ENCODE data around the gene EIF4E1B. TPM values are rescaled to one million over a fixed set of nuclear protein-coding genes. Genes with fewer than 3 reads are reported as not detected.

EIF4E1B gene
- total RNA-seq, 1 experiment from 2014 or later: not detected

DNA sequence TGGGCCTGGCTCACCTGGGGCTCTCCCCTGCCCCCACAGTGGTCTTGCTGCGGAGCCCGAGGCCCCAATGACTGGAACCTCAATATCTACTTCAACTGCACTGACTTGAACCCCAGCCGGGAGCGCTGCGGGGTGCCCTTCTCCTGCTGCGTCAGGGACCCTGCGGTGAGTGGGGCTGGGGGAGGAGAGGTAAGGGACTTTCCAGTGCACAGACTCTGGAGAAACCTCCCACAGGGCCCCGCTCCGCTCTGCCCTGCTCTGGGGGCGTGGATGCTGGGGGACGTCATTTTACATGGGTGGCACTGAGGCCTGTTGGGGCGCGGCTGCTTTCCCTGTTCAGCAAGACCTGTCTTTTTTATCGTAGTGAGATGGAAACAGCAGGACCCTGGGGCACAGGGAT, 24.4 kb downstream of the EIF4E1B start:
- Mint-ChIP-seq H3K27ac (ENCODE audit: unreplicated experiment) (no peak overlapping the region), H3K36me3 (ENCODE audit: insufficient read depth, unreplicated experiment) (peaks cover 24% of the 10 kb centered on the region), H3K4me1 (ENCODE audit: low read depth, unreplicated experiment) (peaks cover 41% of the 10 kb centered on the region), H3K27me3 (ENCODE audit: unreplicated experiment) (no peaks in the 10 kb centered on the region), H3K9me3 (ENCODE audit: low read depth, unreplicated experiment) (no peaks in the 10 kb centered on the region), H3K4me3 (ENCODE audit: low read depth, unreplicated experiment) (no peak overlapping the region)
- no TSS peak for BruUV-seq (replicated peaks)
- TF ChIP-seq CTCF (IDR thresholded peaks at IDR 0.05; ENCODE audit: unreplicated experiment): no peak
- CTCF ChIA-PET: no interaction called here
- DNase-seq: no peak
- intact Hi-C loops (cut with micrococcal nuclease; ENCODE audit: unreplicated experiment): no loop called here

- Mint-ChIP-seq H3K27me3 (ENCODE audit: unreplicated experiment) (no peaks in the 10 kb centered on the region), H3K4me1 (ENCODE audit: low read depth, unreplicated experiment) (peaks cover 31% of the 10 kb centered on the region), H3K4me3 (ENCODE audit: low read depth, unreplicated experiment) (no peak overlapping the region), H3K9me3 (ENCODE audit: low read depth, unreplicated experiment) (no peaks in the 10 kb centered on the region), H3K36me3 (ENCODE audit: insufficient read depth, unreplicated experiment) (peaks cover 32% of the 10 kb centered on the region), H3K27ac (ENCODE audit: unreplicated experiment) (peak overlapping the region; percentile 19)
- DNase-seq: no peak
- intact Hi-C loops (cut with micrococcal nuclease; ENCODE audit: unreplicated experiment): no loop called here
- no peak for TF ChIP-seq CTCF (IDR thresholded peaks at IDR 0.05; ENCODE audit: unreplicated experiment)
- CTCF ChIA-PET: interaction anchor here (0.5 kb wide), 1 partner anchor 932 kb away, joined by 3 read pairs; no protein-coding TSS in a partner anchor
- BruUV-seq (replicated peaks): no TSS peak
These were observed 26.1 kb downstream of the EIF4E1B start for GRCh38 chr5:176656467-176656990.

DNA sequence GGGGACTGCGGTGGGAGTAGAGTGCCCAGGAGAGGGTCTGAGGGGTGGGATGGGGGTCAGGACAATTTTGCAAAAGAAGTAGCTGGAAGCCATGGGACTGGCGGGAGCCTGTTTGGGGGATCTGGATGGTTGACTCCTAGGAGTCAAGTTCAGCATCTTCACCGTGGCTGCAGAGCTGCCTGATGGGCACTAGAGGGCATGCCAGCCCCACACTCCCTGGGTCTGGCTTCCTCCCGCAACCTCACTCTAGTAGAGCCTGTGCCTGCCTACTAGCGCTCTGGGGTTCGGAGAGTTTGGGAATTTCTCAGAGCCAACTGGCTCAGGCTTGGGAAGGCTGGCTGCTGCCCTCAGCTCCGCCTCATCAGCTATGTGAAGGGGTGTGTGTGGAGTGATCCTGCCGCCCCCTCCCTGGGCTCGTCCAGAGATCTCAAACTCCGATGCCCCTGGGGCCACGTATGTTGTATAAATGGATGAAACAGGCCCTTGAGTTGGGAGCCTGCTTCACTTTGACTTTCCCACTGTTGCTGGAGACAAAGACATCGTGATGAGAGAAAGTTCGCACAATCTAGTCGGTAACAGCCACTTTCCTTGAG, 27.6 kb downstream of the EIF4E1B start:
- no peaks in the 10 kb centered on the region for H3K27me3 Mint-ChIP-seq (ENCODE audit: unreplicated experiment)
- DNase-seq: peak; percentile 79
- H3K9me3 Mint-ChIP-seq (ENCODE audit: low read depth, unreplicated experiment): no peaks in the 10 kb centered on the region
- H3K36me3 Mint-ChIP-seq (ENCODE audit: insufficient read depth, unreplicated experiment): peaks cover 32% of the 10 kb centered on the region
- peak overlapping the region; percentile 57 for H3K4me3 Mint-ChIP-seq (ENCODE audit: low read depth, unreplicated experiment)
- peak; percentile 87 for TF ChIP-seq CTCF (IDR thresholded peaks at IDR 0.05; ENCODE audit: unreplicated experiment)
- CTCF ChIA-PET: interaction anchor here (0.8 to 4.0 kb wide), 7 partner anchors 11 to 454 kb away, joined by 3 to 40 read pairs (median 9); partner anchors contain the start of gene TSPAN17
- H3K4me1 Mint-ChIP-seq (ENCODE audit: low read depth, unreplicated experiment): peaks cover 27% of the 10 kb centered on the region
- TSS peak; percentile 64 for BruUV-seq (replicated peaks)
- no peak overlapping the region for H3K27ac Mint-ChIP-seq (ENCODE audit: unreplicated experiment)
- intact Hi-C loops (cut with micrococcal nuclease; ENCODE audit: unreplicated experiment): loop anchor here (2.0 kb wide), 1 partner anchor 155 kb away; no protein-coding TSS in a partner anchor

DNA sequence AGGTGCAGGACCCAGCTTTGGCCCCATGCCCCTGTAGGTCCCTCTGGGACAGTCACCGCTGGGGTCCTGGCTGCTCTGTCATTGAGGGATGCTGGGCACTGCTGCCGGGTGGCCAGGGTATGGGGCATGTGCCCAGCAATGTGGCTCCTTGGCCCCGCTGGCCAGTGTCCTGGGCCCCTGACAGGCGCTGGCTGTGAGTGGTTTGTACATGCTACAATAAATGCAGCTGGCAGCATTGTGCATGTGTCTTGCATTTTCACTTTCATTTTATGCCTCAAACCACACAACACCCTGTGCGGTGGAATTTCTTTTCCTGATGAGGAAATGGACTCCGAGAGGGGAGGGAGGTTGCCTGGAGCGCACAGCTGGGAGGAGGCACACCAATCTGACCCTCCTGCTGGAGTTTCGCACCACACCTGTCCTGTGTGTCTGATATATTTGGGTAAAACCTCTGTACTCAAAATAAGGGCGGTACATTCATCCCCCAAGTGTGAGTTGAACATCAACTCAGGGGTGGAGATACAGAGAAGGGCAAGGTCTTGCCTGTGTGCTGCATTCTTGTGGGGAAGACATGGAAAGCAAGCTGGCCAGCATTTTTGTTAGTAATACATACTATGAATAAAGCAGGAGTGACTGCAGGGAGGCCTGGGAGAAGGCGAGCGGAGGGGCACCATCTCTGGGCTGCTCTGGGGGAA, 28.5 kb downstream of the EIF4E1B start:
- Mint-ChIP-seq H3K27ac (ENCODE audit: unreplicated experiment) (peak overlapping the region; percentile 66), H3K4me3 (ENCODE audit: low read depth, unreplicated experiment) (peak overlapping the region; percentile 57), H3K9me3 (ENCODE audit: low read depth, unreplicated experiment) (no peaks in the 10 kb centered on the region), H3K27me3 (ENCODE audit: unreplicated experiment) (peaks cover 6% of the 10 kb centered on the region), H3K36me3 (ENCODE audit: insufficient read depth, unreplicated experiment) (peaks cover 27% of the 10 kb centered on the region), H3K4me1 (ENCODE audit: low read depth, unreplicated experiment) (peaks cover 19% of the 10 kb centered on the region)
- CTCF ChIA-PET: interaction anchor here (0.6 to 4.0 kb wide), 8 partner anchors 11 to 685 kb away, joined by 3 to 40 read pairs (median 6); partner anchors contain the start of gene TSPAN17
- intact Hi-C loops (cut with micrococcal nuclease; ENCODE audit: unreplicated experiment): loop anchor here (2.0 kb wide), 1 partner anchor 154 kb away; no protein-coding TSS in a partner anchor
- no peak for TF ChIP-seq CTCF (IDR thresholded peaks at IDR 0.05; ENCODE audit: unreplicated experiment)
- DNase-seq: peak; percentile 32
- BruUV-seq (replicated peaks): no TSS peak
